K562 (cell line): ENCODE measurements around the gene TUB. TPM values are rescaled to one million over a fixed set of nuclear protein-coding genes. Genes with fewer than 3 reads are reported as not detected.

ENCODE experiments used
- ATAC-seq: fragments of 200-7000 bp; cut with Tn5 transposase; 3 replicates; pipeline ENCODE4 v1.9.1; 2020; ENCODE audit warnings: moderate library complexity
- BruUV-seq: library from RNA; stranded (reverse); fragments of 400-500 nt; replicated peaks from 2 replicates; lab custom pipeline; 2021; lab: Mats Ljungman, UMichigan
- CTCF ChIA-PET: fragments of 300-600 bp; formaldehyde crosslinking; extraction: SDS; loops from one replicate; lab custom pipeline; 2021; ENCODE audit warnings: low intra/inter-chr PET ratio; lab: Yijun Ruan, JAX
- POLR2A ChIA-PET: fragments of 300-600, 350-650 bp; sonication (Branson Sonifier 250); formaldehyde crosslinking; extraction: SDS; loops from one replicate; lab custom pipeline; 2021; ENCODE audit warnings: antibody characterized with exemption, inconsistent platforms; lab: Yijun Ruan, JAX
- DNase-seq, 4 experiments: peaks; one replicate each; pipeline versions ENCODE4 v3.0.0 to v3.0.0-alpha.2; 2011 to 2018; ENCODE audit warnings: low spot score in 3 of 4, mixed read lengths in 3 of 4; ENCODE audit errors: extremely low read depth in 1 of 4
- FAIRE-seq: peaks from 2 replicates; lab custom pipeline; 2011; peaks lifted over from hg19 to GRCh38; lab: Jason Lieb, UNC
- H2AFZ ChIP-seq: 2 replicates; pipeline ENCODE4 v1.6.0; 2011; ENCODE audit warnings: low read depth, low read length, control low read depth, inconsistent platforms
- H3K27ac ChIP-seq: fragments of 200-600 bp; 3 replicates; pipeline ENCODE4 v1.8.0; 2011; ENCODE audit warnings: low read depth, mild to moderate bottlenecking, control low read depth, inconsistent platforms, low read length, moderate library complexity, mixed read lengths; ENCODE audit errors: extremely low read depth
- H3K27me3 ChIP-seq, 2 experiments: fragments of 300-600 bp in 1 of 2; 2 replicates in 1 of 2; 3 replicates in 1 of 2; pipeline versions ENCODE4 v1.6.0 to v1.8.0; 2011; ENCODE audit warnings: inconsistent platforms in 2 of 2, low read length in 2 of 2, mild to moderate bottlenecking in 1 of 2, mixed read lengths in 1 of 2, moderate library complexity in 1 of 2; ENCODE audit not compliant: control insufficient read depth in 2 of 2, insufficient read depth in 2 of 2
- H3K36me3 ChIP-seq: fragments of 300-600 bp; 3 replicates; pipeline ENCODE4 v1.8.0; 2011; ENCODE audit warnings: mild to moderate bottlenecking, low read length, inconsistent platforms; ENCODE audit not compliant: control insufficient read depth, insufficient read depth
- H3K4me1 ChIP-seq, 2 experiments: fragments of 200-600 bp in 1 of 2; replicated peaks in 1 of 2; 2 replicates in 1 of 2; 3 replicates in 1 of 2; pipeline versions ENCODE4 v1.5.1 to v1.8.0; 2011; ENCODE audit warnings: inconsistent platforms in 2 of 2, low read length in 2 of 2, mild to moderate bottlenecking in 1 of 2, mixed read lengths in 1 of 2, moderate library complexity in 1 of 2; ENCODE audit not compliant: control insufficient read depth in 2 of 2, insufficient read depth in 2 of 2
- H3K4me2 ChIP-seq: 2 replicates; pipeline ENCODE4 v1.6.1; 2011; ENCODE audit warnings: low read length, control low read depth, inconsistent platforms, mixed read lengths; ENCODE audit not compliant: insufficient read depth
- H3K4me3 ChIP-seq: fragments of 200-600 bp; sonication (generic), shearing (Covaris generic); 2 replicates; pipeline ENCODE4 v1.5.1; 2016; ENCODE audit warnings: control low read depth, inconsistent platforms
- H3K79me2 ChIP-seq: fragments of 200-600 bp; 3 replicates; pipeline ENCODE4 v1.8.0; 2011; ENCODE audit warnings: low read length, inconsistent platforms; ENCODE audit not compliant: control insufficient read depth, insufficient read depth
- H3K9ac ChIP-seq, 2 experiments: 2 replicates each; pipeline versions ENCODE4 v1.6.0 to v1.6.1; 2011; ENCODE audit warnings: low read depth in 2 of 2, low read length in 2 of 2, control low read depth in 1 of 2, inconsistent platforms in 1 of 2, mild to moderate bottlenecking in 1 of 2, mixed read lengths in 1 of 2; ENCODE audit not compliant: insufficient read depth in 1 of 2
- H3K9me1 ChIP-seq: one replicate; pipeline ENCODE4 v1.6.0; 2011; ENCODE audit warnings: inconsistent platforms, mild to moderate bottlenecking, low read length, moderate library complexity; ENCODE audit not compliant: control insufficient read depth, insufficient read depth
- H3K9me3 ChIP-seq: replicated peaks from 2 replicates; pipeline ENCODE4 v1.5.1; 2011; ENCODE audit warnings: low read depth, low read length, inconsistent platforms; ENCODE audit not compliant: control insufficient read depth, insufficient read depth
- H4K20me1 ChIP-seq: replicated peaks from 2 replicates; pipeline ENCODE4 v1.6.1; 2011; ENCODE audit warnings: low read length, inconsistent platforms, mixed read lengths; ENCODE audit not compliant: control insufficient read depth, insufficient read depth
- CSDE1 ChIP-seq, 2 experiments: fragments of 450-650 bp; IDR thresholded peaks; 2 replicates each; pipeline ENCODE4 v1.6.1; 2016; ENCODE audit warnings: mild to moderate bottlenecking in 1 of 2
- EP400 ChIP-seq: fragments of 450-650 bp; IDR thresholded peaks from 2 replicates; pipeline ENCODE4 v1.6.1; 2017; ENCODE audit warnings: antibody characterized with exemption, mild to moderate bottlenecking, moderate library complexity
- GATA2 ChIP-seq: sonication (generic); formaldehyde crosslinking; IDR thresholded peaks from 2 replicates; pipeline ENCODE4 v1.4.0; 2020; ENCODE audit warnings: mild to moderate bottlenecking, missing genetic modification reagents
- HLTF ChIP-seq: fragments of 450-650 bp; IDR thresholded peaks from 2 replicates; pipeline ENCODE4 v1.6.1; 2016
- HMBOX1 ChIP-seq: sonication (generic); IDR thresholded peaks from 2 replicates; pipeline ENCODE4 v1.6.1; 2016
- JUND ChIP-seq, 2 experiments: IDR thresholded peaks; 2 replicates in 1 of 2; 3 replicates in 1 of 2; pipeline ENCODE4 v1.6.1; 2011; ENCODE audit warnings: borderline replicate concordance in 2 of 2, low read depth in 2 of 2, low read length in 2 of 2, improper control_type of control experiment in 1 of 2, missing biosample characterization in 1 of 2, missing genetic modification characterization in 1 of 2, missing genetic modification reagents in 1 of 2
- MYNN ChIP-seq, 2 experiments: sonication (generic); formaldehyde crosslinking in 1 of 2; IDR thresholded peaks; 2 replicates each; pipeline versions ENCODE4 v1.5.0 to v1.6.1; 2016 to 2020; ENCODE audit warnings: antibody characterized with exemption in 1 of 2, missing genetic modification reagents in 1 of 2
- PURB ChIP-seq: sonication (generic); formaldehyde crosslinking; IDR thresholded peaks from 2 replicates; pipeline ENCODE4 v1.9.0; 2021; ENCODE audit warnings: low read depth, mild to moderate bottlenecking, missing genetic modification reagents
- VEZF1 ChIP-seq: fragments of 200-800 bp; sonication (Bioruptor generic); IDR thresholded peaks from 2 replicates; pipeline ENCODE4 v1.6.1; 2017; ENCODE audit warnings: missing genetic modification characterization, missing compliant biosample characterization
- ZNF589 ChIP-seq: fragments of 200-800 bp; sonication (Bioruptor generic); IDR thresholded peaks from 2 replicates; pipeline ENCODE4 v1.6.1; 2016; ENCODE audit warnings: low read depth, missing genetic modification characterization, missing compliant biosample characterization
- ZNF696 ChIP-seq: fragments of 250-450 bp; sonication (Bioruptor Pico); conservative IDR thresholded peaks from 2 replicates; pipeline ENCODE4 v1.4.0; 2020; ENCODE audit warnings: mild to moderate bottlenecking, moderate library complexity
- WGBS: fragments of 100-300 bp; shearing (Covaris generic); methylation state at CpG from one replicate; pipeline ENCODE4 v1.1.6; 2016; ENCODE audit warnings: low coverage, mixed read lengths; ENCODE audit not compliant: insufficient coverage; ENCODE audit errors: missing lambda C conversion rate; 5-methylcytosine and 5-hydroxymethylcytosine counted together
- in situ Hi-C: fragments of 300-500 bp; cut with MboI; formaldehyde crosslinking; loops from 4 replicates; pipeline ENCODE4 v1.15.0; 2018; ENCODE audit warnings: inconsistent platforms, mixed read lengths
- intact Hi-C: fragments of 100-400 bp; cut with micrococcal nuclease; formaldehyde crosslinking; loops from 2 replicates; pipeline ENCODE4 v1.14.2; 2022
- polyA plus RNA-seq, 8 experiments: library from polyadenylated mRNA; depleted of rRNA in 4 of 8; stranded (reverse) in 5 of 8; unstranded in 3 of 8; fragments of >200 nt; fragmentation: Nextera tagmentation in 2 of 8; fragmentation: Illumina TruSeq in 1 of 8; extraction: Ambion mirVana in 2 of 8; extraction: Trizol in 1 of 8; gene quantifications; 2 replicates each; pipeline versions ENCODE4 v1.2.1 to v1.2.3, GENCODE V29; 2011 to 2014; ENCODE audit warnings: inconsistent platforms in 1 of 8, missing spikeins in 1 of 8
- total RNA-seq, 7 experiments: library from RNA; depleted of rRNA in 6 of 7; stranded (reverse); fragments of >200 nt in 6 of 7; fragmentation: Illumina TruSeq in 2 of 7; extraction: Trizol in 2 of 7; gene quantifications; 2 replicates each; pipeline versions ENCODE4 v1.2.1 to v1.2.3, GENCODE V29; 2011 to 2021; ENCODE audit warnings: low replicate concordance in 1 of 7
- TF ChIP-seq, protein P1 (sequence below): fragments of 450-650 bp; IDR thresholded peaks from 2 replicates; pipeline ENCODE4 v1.7.0; 2016; ENCODE audit warnings: borderline replicate concordance
- TF ChIP-seq, protein P2 (sequence below): sonication (generic); formaldehyde crosslinking; IDR thresholded peaks from 2 replicates; pipeline ENCODE4 v1.8.1; 2023; ENCODE audit warnings: mild to moderate bottlenecking, missing genetic modification reagents

TUB gene
- total and polyA plus RNA-seq, 9 of the 15 experiments (the other 6 are each of a cell fraction or from before 2014, with no cell fraction given): not detected

DNA sequence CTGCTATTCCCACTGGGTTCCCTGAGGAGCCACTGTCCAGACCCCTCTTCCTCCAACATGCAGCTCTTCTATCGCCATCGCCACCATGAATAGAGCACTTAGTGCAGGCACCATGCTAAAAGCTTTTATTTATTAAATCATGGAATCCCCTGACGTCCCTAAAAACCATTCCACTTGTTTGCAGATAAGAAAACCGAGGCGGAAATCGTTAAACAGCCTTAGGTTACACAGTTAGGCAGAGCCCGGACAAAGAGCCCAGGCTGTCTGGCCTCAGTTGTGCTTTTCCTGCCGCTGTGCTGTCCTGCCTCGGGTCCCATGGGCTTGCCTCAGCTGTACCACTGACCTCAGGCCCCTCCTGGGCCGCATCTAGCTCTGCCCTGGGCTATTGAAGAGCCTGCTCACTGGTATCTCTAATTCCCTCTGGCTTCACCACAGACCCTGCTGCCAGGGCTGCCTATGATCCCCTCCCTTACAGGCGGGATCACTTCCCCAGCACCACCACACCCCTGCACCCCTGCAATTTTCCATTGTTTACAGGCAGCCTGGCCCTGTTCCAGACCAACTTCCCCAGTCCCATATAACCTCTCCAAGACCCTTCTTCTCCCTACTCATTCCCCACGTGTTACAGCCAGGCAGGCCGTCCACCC is 13.0 kb upstream of the TUB start (continued):
- TF ChIP-seq, protein P1, sequence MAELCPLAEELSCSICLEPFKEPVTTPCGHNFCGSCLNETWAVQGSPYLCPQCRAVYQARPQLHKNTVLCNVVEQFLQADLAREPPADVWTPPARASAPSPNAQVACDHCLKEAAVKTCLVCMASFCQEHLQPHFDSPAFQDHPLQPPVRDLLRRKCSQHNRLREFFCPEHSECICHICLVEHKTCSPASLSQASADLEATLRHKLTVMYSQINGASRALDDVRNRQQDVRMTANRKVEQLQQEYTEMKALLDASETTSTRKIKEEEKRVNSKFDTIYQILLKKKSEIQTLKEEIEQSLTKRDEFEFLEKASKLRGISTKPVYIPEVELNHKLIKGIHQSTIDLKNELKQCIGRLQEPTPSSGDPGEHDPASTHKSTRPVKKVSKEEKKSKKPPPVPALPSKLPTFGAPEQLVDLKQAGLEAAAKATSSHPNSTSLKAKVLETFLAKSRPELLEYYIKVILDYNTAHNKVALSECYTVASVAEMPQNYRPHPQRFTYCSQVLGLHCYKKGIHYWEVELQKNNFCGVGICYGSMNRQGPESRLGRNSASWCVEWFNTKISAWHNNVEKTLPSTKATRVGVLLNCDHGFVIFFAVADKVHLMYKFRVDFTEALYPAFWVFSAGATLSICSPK: no peak
- TF ChIP-seq MYNN (IDR thresholded peaks at IDR 0.05): no peak
- TF ChIP-seq MYNN (CRISPR knock-in tag; IDR thresholded peaks at IDR 0.05): no peak
- no peak for TF ChIP-seq ZNF589 (CRISPR knock-in tag)
- no peak for TF ChIP-seq EP400
- TF ChIP-seq, all 486 proteins: peak for 0

DNA sequence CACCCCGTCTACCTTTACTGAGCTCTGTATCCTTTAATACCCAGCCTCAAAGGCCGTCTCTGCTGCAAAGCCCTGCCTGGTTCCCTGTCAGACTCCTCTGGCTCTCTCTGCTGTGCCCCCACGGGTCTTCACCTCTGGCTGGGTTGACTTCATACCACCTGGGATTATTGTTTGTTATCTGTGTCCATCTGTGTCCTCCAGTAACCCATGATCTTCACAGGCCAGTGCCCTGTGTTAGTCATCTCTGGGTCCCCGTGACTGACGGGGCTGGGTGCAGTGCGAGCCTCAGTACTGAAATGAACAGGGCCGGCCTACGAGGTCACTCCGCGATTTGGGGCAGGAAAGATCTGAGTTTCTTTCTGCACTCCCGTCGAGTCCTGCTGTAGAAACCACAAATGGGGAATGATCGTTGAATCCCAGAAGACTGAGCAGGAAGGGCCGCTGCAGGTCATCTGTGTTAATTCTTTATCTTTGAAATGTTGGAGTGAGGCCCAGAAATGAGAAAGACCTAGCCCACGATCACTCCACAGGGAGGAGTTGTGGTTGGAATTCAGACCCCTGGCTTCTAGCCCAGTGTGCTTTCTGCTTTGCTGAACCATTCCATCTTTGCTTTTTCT is 12.3 kb upstream of the TUB start:
- ChIA-PET POLR2A (no interaction called here), CTCF (no interaction called here)
- no peak overlapping the region for H3K4me2 ChIP-seq
- H3K4me3 ChIP-seq: no peak overlapping the region
- intact Hi-C loops: no loop called here
- BruUV-seq: no TSS peak
- peaks cover 8 to 9% of the 10 kb centered on the region in 2 experiments; a peak in 2 of 5 replicates for H3K4me1 ChIP-seq
- WGBS: 0% methylated on average over 15 of the region's 15 CpGs
- no peak overlapping the region for H2AFZ ChIP-seq
- H3K9me3 ChIP-seq: no peaks in the 10 kb centered on the region
- DNase-seq (peak; percentile 22 to 45 (median 33)), ATAC-seq (peak; percentile 56), FAIRE-seq (peak; percentile 23)
- peaks cover 16 to 69% of the 10 kb centered on the region in 2 experiments for H3K27me3 ChIP-seq
- no peaks in the 10 kb centered on the region for H3K79me2 ChIP-seq
- H3K9me1 ChIP-seq: no peaks in the 10 kb centered on the region
- H3K36me3 ChIP-seq: no peaks in the 10 kb centered on the region
- H3K9ac ChIP-seq: no peak overlapping the region
- H3K27ac ChIP-seq: no peak overlapping the region
- in situ Hi-C loops: no loop called here
- H4K20me1 ChIP-seq: peaks cover 8% of the 10 kb centered on the region
- TF ChIP-seq ZNF696: no peak
- no peak for TF ChIP-seq PURB (CRISPR knock-in tag)
- TF ChIP-seq HLTF: no peak
- no peak for TF ChIP-seq HMBOX1
- peak; percentile 62 for TF ChIP-seq GATA2 (CRISPR knock-in tag)
- peak; percentile 38; the same call in 1 of the 2 replicates for TF ChIP-seq JUND (IDR thresholded peaks at IDR 0.05; ENCODE audit: borderline replicate concordance, low read depth, low read length)
- TF ChIP-seq JUND (tag; IDR thresholded peaks at IDR 0.05; ENCODE audit: borderline replicate concordance, low read depth, low read length): no peak; the same call in 1 of the 3 replicates
- peak; percentile 15; the same call in 1 of the 2 replicates for TF ChIP-seq VEZF1
- TF ChIP-seq, protein P2, sequence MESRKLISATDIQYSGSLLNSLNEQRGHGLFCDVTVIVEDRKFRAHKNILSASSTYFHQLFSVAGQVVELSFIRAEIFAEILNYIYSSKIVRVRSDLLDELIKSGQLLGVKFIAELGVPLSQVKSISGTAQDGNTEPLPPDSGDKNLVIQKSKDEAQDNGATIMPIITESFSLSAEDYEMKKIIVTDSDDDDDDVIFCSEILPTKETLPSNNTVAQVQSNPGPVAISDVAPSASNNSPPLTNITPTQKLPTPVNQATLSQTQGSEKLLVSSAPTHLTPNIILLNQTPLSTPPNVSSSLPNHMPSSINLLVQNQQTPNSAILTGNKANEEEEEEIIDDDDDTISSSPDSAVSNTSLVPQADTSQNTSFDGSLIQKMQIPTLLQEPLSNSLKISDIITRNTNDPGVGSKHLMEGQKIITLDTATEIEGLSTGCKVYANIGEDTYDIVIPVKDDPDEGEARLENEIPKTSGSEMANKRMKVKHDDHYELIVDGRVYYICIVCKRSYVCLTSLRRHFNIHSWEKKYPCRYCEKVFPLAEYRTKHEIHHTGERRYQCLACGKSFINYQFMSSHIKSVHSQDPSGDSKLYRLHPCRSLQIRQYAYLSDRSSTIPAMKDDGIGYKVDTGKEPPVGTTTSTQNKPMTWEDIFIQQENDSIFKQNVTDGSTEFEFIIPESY (CRISPR knock-in tag): no peak
- TF ChIP-seq CSDE1 (IDR thresholded peaks at IDR 0.05): no peak
